Heart left ventricle (tissue), 13 donors: ENCODE data around the gene CCDC159.

Experiments used
- POLR2A ChIP-seq, 2 donors: fragments of 450-650 bp; IDR thresholded peaks; one replicate each; pipeline ENCODE4 v1.6.1; 2017; ENCODE audit warnings: antibody characterized with exemption in 2 of 2, mild to moderate bottlenecking in 2 of 2, moderate library complexity in 2 of 2
- TF ChIP-seq, protein P1 (sequence below), 12 donors: fragments of 200-600 bp; sonication (generic) in 4 of 12; IDR thresholded peaks; one replicate each; pipeline versions ENCODE4 v1.5.0 to v1.8.0; 2018 to 2022; ENCODE audit warnings: antibody characterized with exemption in 12 of 12, mild to moderate bottlenecking in 5 of 12
- donor health status: ischemic (EF 13 %, LVEDD 7.1; RV severe dilation, severe dysfunction).
- donor health status: DM: no; HTN: yes; CAD: no.
- donor health status: DM: no; HTN: no; CAD: no.
- donor health status: ischemic (EF 25% LVEDD 6.9; RV normal size, moderate dysfunction).
- donor health status: ischemic (EF 25% LVEDD 5.7; RV mildly dilated, moderate dysfunction).
- donor health status: ischemic (EF 35%, LVEDD 5.7; RV mildly dilated, moderate dysfunction).
- donor health status: nonischemic (EF 11% LVEDD 7.7; RV severe dilation, severe dysfunction).
- donor health status: DM: yes; HTN: yes; CAD: no.
- donor health status: PGD.
- donor health status: ischemic (EF 29% LVEDD 5.4; RV normal size, mild dysfunction).
- donor health status: nonischemic (EF 23%, LVEDD 6.1; RV moderate dilation, normal function).

- TF ChIP-seq, protein P1, sequence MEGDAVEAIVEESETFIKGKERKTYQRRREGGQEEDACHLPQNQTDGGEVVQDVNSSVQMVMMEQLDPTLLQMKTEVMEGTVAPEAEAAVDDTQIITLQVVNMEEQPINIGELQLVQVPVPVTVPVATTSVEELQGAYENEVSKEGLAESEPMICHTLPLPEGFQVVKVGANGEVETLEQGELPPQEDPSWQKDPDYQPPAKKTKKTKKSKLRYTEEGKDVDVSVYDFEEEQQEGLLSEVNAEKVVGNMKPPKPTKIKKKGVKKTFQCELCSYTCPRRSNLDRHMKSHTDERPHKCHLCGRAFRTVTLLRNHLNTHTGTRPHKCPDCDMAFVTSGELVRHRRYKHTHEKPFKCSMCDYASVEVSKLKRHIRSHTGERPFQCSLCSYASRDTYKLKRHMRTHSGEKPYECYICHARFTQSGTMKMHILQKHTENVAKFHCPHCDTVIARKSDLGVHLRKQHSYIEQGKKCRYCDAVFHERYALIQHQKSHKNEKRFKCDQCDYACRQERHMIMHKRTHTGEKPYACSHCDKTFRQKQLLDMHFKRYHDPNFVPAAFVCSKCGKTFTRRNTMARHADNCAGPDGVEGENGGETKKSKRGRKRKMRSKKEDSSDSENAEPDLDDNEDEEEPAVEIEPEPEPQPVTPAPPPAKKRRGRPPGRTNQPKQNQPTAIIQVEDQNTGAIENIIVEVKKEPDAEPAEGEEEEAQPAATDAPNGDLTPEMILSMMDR (IDR thresholded peaks at IDR 0.05), result no peak
- TF ChIP-seq POLR2A (IDR thresholded peaks at IDR 0.05), result no peak
Observed at GRCh38 chr19:11364935-11365334, 18.6 kb downstream of the CCDC159 start.
